Measurements from ENCODE around the gene FUT6. TPM values are rescaled to one million over a fixed set of nuclear protein-coding genes. Genes with fewer than 3 reads are reported as not detected.

FUT6 gene
- total RNA-seq, 1 experiment from 2014 or later: not detected

- peak; percentile 76 for DNase-seq (ENCODE audit: low read depth)
Observed at GRCh38 chr19:5805462-5806132, 33.9 kb downstream of the FUT6 start.

GRCh38 chr19:5804516-5805461 is 34.7 kb downstream of the FUT6 start, which contains the start of gene NRTN:
Gene NRTN (plus strand): TSS chr19:5805067. CDS start chr19:5824166, 19,099 bp downstream.
- no peak for DNase-seq (ENCODE audit: low read depth)

- peak; percentile 96 for DNase-seq (ENCODE audit: low read depth)
Observed at GRCh38 chr19:5803752-5804515, 35.6 kb downstream of the FUT6 start.

DNA sequence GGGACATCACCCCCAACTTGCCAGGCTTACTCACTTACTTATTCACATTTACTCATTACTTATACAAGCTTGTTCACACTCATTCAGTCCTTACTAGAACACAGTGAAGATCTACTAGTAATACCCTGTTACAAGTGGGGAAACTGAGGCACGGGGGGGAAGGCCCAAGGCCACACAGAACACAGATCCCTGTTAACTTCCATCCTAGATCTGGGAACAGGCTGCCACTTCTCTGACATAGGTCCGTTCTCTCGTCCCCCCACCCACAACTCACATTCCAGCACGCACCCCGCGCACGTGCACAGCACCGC is 36.1 kb downstream of the FUT6 start:
- no peak for DNase-seq (ENCODE audit: low read depth)

DNA sequence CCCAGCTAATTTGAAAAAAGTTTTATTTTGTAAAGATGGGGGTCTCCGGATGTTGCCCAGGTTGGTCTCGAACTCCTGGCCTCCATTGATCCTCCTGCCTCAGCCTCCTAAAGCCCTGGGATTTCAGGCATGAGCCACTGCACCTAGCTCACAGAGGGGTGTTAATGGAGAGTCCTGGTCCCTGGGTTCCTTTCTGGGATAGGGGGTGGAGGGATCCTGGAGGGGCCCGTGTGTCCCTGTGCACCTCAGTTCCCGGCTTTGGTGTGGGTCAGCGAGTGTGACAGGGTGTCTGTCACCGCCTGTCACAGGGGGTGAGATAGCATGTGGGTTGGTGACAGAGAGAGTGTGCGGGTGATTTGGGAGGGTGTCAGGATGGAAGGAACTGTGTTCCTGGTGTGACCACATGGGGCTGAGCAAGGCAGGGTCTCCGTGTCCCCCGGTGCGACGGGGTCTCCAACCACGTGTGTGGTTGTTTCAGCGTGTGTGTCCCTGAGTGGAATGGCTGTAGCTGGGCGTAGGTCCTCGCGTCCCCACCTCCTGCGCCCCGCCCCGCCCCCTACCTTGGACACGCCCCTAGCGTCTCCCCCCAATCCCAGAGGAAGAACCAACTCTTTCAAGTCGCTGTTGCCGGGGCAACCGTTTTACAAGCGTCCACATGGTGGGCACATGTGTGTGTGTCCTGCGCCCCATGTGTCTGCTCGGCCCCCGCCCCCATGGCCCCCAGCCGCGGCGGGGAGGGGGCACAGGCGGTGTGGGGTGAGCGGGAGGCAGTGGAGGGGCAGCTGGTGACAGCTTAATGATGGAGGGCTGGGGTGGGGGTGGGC is 37.5 kb downstream of the FUT6 start:
- peak; percentile 50 for DNase-seq (ENCODE audit: low read depth)

GRCh38 chr19:5800361-5801270 is 38.9 kb downstream of the FUT6 start:
- DNase-seq (ENCODE audit: low read depth): no peak

DNA sequence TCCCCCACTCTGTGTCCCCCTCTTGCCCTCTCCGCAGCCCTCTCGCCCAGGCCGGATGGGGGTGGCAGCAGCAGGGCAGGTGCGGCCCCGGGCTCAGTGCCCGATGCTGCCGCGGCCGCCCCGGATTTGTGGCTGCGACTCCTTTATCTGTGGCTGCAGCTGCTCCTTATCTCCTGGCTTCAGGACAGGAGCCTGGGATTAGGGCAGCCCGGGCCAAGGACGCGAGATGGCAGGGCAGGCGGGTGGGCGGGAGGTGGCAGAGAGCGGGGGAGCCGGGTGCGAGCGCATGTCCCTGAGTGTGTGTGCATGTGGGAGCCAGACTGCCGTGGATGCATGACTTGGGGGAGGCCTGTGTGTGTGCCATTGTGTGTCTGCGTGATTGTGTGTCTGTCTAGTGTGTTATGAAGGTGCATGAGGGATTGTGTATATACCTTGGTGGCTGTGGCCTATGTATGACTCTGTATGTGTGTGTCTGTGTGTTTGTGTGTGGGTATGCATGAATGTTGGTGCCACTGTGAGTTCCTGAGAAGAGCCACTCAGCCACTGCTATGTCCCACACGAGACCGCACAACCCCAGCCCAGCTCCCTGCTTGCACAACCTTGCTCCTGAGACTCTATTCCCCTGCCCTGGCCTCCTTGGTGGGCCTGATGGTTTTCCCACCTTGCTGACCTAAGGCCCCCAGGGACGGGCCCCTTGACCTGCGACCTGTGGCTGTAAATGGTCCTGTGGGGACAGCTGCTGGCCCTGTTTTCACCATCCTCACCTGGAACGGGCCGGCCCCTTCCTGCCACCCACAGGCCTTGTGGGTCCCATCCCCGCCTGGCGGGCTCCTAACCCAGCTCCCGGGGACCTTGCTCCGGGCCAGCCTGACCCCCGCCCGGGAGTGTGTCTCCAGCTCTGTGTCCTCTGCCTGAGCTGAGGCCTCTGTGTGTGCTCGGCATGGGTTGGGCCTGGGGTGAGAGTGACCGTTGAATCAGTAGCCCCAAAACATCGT is 40.0 kb downstream of the FUT6 start:
- DNase-seq (ENCODE audit: low read depth): no peak

DNA sequence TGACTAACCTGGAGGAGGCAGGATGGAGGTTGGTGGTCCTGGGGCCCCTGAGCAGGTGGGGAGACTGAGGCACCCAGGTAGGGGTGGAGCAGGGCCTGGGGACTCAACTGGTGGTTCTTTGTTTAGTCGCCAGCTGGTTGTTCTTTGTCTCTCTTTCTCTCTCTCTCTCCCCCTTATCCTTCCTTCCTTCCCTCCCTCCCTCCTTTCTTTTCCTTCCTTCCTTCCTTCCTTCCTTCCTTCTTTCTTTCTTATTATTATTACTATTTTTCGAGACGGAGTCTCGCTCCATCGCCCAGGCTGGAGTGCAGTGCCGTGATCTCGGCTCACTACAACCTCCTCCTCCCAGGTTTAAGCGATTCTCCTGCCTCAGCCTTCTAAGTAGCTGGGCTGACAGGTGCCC is 41.3 kb downstream of the FUT6 start:
- DNase-seq (ENCODE audit: low read depth): no peak

GRCh38 chr19:5795382-5795919 is 44.1 kb downstream of the FUT6 start:
- no peak for DNase-seq (ENCODE audit: low read depth)

- no peak for DNase-seq (ENCODE audit: low read depth)
Observed at GRCh38 chr19:5793188-5793587, 46.3 kb downstream of the FUT6 start.

- no peak for DNase-seq (ENCODE audit: low read depth)
Observed at GRCh38 chr19:5792224-5792623, 47.3 kb downstream of the FUT6 start.

DNA sequence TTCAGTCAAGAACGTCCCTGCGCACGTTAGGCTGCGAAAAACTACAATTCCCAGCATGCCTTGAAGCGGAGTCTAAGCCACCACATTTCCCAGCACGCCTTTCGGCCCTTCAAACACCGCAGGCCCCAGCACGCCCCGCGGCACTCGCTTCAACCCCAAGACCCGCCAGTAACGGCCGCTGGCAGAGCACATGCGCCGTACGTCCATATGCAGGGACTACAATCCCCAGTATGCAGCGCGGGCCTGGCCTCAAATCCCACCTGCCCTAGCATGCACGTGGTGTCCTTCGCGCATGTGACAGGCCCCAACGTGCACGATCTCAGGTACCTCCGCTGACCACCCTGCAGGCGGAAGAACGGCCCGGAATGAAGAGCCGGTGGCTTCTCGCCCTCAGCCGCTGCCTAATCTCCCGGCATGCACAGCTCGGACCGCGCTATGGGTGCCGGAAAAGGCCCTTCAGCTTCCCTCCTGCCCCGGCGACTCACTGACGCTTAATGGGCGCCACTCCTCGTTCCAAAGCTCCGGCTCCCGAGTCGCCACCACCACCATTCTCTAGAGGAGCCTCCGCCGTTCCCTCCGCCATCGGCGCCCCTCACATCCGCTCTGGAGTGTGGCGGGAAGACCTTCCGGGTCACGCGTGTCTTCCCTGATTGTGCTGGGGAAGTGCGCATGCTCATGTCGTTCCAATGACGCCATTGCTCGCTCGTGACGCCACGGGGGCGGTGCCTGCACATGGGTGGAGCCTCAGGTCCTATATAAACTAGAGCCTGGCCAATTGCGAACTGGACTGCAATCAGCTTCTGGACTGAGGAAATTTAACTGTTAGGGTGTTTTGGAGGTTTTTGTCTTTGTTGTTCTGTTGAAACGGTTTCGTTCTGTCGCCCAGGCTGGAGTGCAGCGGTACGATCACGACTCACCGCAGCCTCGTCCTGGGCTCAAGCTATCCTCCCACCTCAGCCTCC is 48.7 kb downstream of the FUT6 start, which contains the start of gene DUS3L:
Gene DUS3L (minus strand): TSS at position 605 of the 962 bp plus-strand sequence. CDS start 22 bp downstream, at position 583.
- peak; percentile 99 for DNase-seq (ENCODE audit: low read depth)

- DNase-seq (ENCODE audit: low read depth): no peak
Observed at GRCh38 chr19:5789886-5790558, 49.5 kb downstream of the FUT6 start.

- DNase-seq (ENCODE audit: low read depth): no peak
Observed at GRCh38 chr19:5789351-5789761, 50.1 kb downstream of the FUT6 start.

DNA sequence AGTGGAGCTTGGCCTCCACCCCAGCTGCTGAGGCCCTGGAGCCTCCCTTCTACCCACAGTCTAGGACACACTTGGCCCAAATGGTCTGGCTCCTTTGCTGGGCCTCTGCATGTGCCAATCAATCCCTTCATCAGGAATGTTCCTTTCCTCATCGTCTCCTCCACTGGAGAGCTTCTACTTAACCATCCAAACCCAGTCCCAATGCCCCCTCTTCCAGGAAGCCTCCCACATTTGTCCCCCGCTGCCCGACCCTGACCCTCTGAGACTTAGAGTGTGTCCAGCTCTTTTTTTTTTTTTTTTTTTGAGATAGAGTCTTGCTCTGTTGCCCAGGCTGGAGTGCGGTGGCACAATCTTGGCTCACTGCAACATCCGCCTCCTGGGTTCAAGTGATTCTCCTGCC is 51.1 kb downstream of the FUT6 start:
- no peak for DNase-seq (ENCODE audit: low read depth)

DNA sequence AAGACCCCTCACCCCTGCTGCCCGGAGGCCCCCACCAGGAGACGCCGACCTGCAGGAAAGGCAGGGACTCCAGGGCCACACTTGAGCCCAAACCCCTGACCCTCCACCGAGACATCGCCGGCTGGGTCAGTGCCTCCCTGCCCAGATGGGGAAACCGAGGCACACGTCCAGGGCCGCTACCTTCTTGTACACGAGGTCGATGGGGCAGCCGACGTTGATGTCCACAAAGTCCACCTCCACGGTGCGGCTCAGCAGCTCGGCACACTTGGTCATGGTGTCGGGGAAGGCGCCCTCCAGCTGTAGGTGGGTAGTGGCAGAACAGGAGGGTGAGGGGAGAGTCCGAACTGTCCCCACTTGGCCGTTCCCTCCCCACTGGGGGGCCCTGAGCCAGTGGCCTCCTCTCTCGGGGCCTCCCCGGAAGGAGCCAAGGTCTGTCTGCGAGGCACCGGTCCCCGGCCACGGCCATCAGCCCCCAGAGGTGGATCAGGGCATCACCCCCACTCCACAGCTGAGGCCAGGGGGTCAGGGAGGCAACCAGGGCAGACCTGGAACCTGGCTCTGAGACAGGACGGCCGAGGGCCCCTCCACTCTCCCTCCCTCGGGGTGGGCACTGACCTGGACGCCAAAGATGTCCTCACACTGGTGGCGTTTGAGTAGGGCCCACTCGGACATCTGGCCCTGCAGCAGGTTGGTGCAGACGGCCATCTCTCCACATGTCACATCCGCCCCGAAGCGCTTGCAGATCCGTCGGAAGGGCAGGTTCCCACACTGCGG is 51.9 kb downstream of the FUT6 start:
- DNase-seq (ENCODE audit: low read depth): no peak

Data from Daoy (cell line).